GOT3 (cell line): ENCODE results near the gene SCGN.

Experiments
- DNase-seq: peaks from one replicate; lab custom pipeline; 2025; ENCODE audit warnings: mixed read lengths; lab: John Stamatoyannopoulos, UW

SCGN gene

GRCh38 chr6:25652007-25652515, at the start of gene SCGN:
SCGN (plus strand) TSS chr6:25652215; CDS start chr6:25652404, 189 bp downstream.
- no peak for DNase-seq

GRCh38 chr6:25602674-25602982, 49.4 kb upstream of the SCGN start:
- DNase-seq: no peak

GRCh38 chr6:25603251-25603650, 48.8 kb upstream of the SCGN start:
- DNase-seq: no peak

- DNase-seq: no peak
These were observed 45.9 kb upstream of the SCGN start for GRCh38 chr6:25606151-25606550.

GRCh38 chr6:25608558-25609174, 43.3 kb upstream of the SCGN start:
- no peak for DNase-seq

- DNase-seq: no peak
These were observed 39.3 kb upstream of the SCGN start for GRCh38 chr6:25612666-25613065.

GRCh38 chr6:25613415-25613814, 38.6 kb upstream of the SCGN start:
- no peak for DNase-seq

- DNase-seq: no peak
These were observed 38.0 kb upstream of the SCGN start for GRCh38 chr6:25614052-25614451.

- no peak for DNase-seq
These were observed 36.5 kb upstream of the SCGN start for GRCh38 chr6:25615471-25615870.

GRCh38 chr6:25617997-25618396, 34.0 kb upstream of the SCGN start:
- no peak for DNase-seq

- no peak for DNase-seq
These were observed 32.8 kb upstream of the SCGN start for GRCh38 chr6:25619217-25619616.

GRCh38 chr6:25620391-25620790, 31.6 kb upstream of the SCGN start:
- DNase-seq: no peak

GRCh38 chr6:25623065-25623464, 28.9 kb upstream of the SCGN start:
- DNase-seq: no peak

GRCh38 chr6:25623879-25624278, 28.1 kb upstream of the SCGN start:
- no peak for DNase-seq

GRCh38 chr6:25627001-25627400, 25.0 kb upstream of the SCGN start:
- DNase-seq: no peak

GRCh38 chr6:25628471-25629197, 23.4 kb upstream of the SCGN start:
- no peak for DNase-seq

GRCh38 chr6:25629198-25629576, 22.8 kb upstream of the SCGN start:
- DNase-seq: no peak

- no peak for DNase-seq
These were observed 21.3 kb upstream of the SCGN start for GRCh38 chr6:25630508-25631278.

- DNase-seq: no peak
These were observed 16.1 kb upstream of the SCGN start for GRCh38 chr6:25635886-25636317.

- DNase-seq: no peak
These were observed 14.8 kb upstream of the SCGN start for GRCh38 chr6:25637211-25637610.

GRCh38 chr6:25637960-25638434, 14.0 kb upstream of the SCGN start:
- no peak for DNase-seq

- no peak for DNase-seq
These were observed 12.4 kb upstream of the SCGN start for GRCh38 chr6:25639653-25640052.

- DNase-seq: no peak
These were observed 11.6 kb upstream of the SCGN start for GRCh38 chr6:25640446-25640845.
